Trophoblast cell (in vitro differentiated cells and primary cell): Measurements from ENCODE around the gene COL23A1.
"Not testable (repeated sequence)": the region's sequence is repeated elsewhere in the genome, so short reads cannot be mapped to it uniquely, and the experiment has no call there.

Source experiments
- DNase-seq, 2 donors: peaks; one replicate each; pipeline ENCODE4 v3.0.0-alpha.2; 2016
- H2AFZ ChIP-seq: 2 replicates; pipeline ENCODE4 v1.6.1; 2013; ENCODE audit warnings: low read length, moderate library complexity, mild to moderate bottlenecking; ENCODE audit not compliant: insufficient read depth, poor library complexity
- H2AK5ac ChIP-seq: 2 replicates; pipeline ENCODE4 v1.6.1; 2013; ENCODE audit warnings: mild to moderate bottlenecking, low read length
- H2BK120ac ChIP-seq: 2 replicates; pipeline ENCODE4 v1.6.1; 2013; ENCODE audit warnings: low read length, mild to moderate bottlenecking, moderate library complexity; ENCODE audit not compliant: insufficient read depth, poor library complexity
- H2BK12ac ChIP-seq: 2 replicates; pipeline ENCODE4 v1.6.1; 2013; ENCODE audit warnings: mild to moderate bottlenecking, low read length, moderate library complexity
- H2BK5ac ChIP-seq: 2 replicates; pipeline ENCODE4 v1.6.1; 2013; ENCODE audit warnings: low read length, low read depth, moderate library complexity, mild to moderate bottlenecking; ENCODE audit not compliant: poor library complexity
- H3K14ac ChIP-seq: 2 replicates; pipeline ENCODE4 v1.6.1; 2013; ENCODE audit warnings: mild to moderate bottlenecking, low read length
- H3K18ac ChIP-seq: 2 replicates; pipeline ENCODE4 v1.6.1; 2013; ENCODE audit warnings: mild to moderate bottlenecking, low read length
- H3K23ac ChIP-seq: 2 replicates; pipeline ENCODE4 v1.6.1; 2013; ENCODE audit warnings: low read length
- H3K27ac ChIP-seq: 2 replicates; pipeline ENCODE4 v1.5.1; 2013; ENCODE audit warnings: low read depth, mild to moderate bottlenecking, inconsistent platforms, low read length, moderate library complexity
- H3K27me3 ChIP-seq: 2 replicates; pipeline ENCODE4 v1.6.1; 2013; ENCODE audit warnings: inconsistent platforms, mild to moderate bottlenecking, low read length, moderate library complexity; ENCODE audit not compliant: insufficient read depth
- H3K36me3 ChIP-seq, 2 experiments: 1 replicate in 1 of 2; 2 replicates in 1 of 2; pipeline ENCODE4 v1.6.1; 2013; ENCODE audit warnings: low read length in 2 of 2, mild to moderate bottlenecking in 2 of 2, moderate library complexity in 1 of 2; ENCODE audit not compliant: insufficient read depth in 2 of 2, control insufficient read depth in 1 of 2
- H3K4ac ChIP-seq: 2 replicates; pipeline ENCODE4 v1.6.1; 2013; ENCODE audit warnings: low read depth, mild to moderate bottlenecking, low read length, moderate library complexity
- H3K4me1 ChIP-seq, 2 experiments: 1 replicate in 1 of 2; 2 replicates in 1 of 2; pipeline ENCODE4 v1.6.1; 2013; ENCODE audit warnings: low read length in 2 of 2, mild to moderate bottlenecking in 2 of 2, moderate library complexity in 1 of 2; ENCODE audit not compliant: insufficient read depth in 2 of 2, control insufficient read depth in 1 of 2
- H3K4me2 ChIP-seq: 2 replicates; pipeline ENCODE4 v1.6.1; 2013; ENCODE audit warnings: inconsistent platforms, mild to moderate bottlenecking, low read length, moderate library complexity
- H3K4me3 ChIP-seq: 2 replicates; pipeline ENCODE4 v1.5.1; 2013; ENCODE audit warnings: mild to moderate bottlenecking, low read depth, low read length, inconsistent platforms
- H3K79me1 ChIP-seq: one replicate; pipeline ENCODE4 v1.6.1; 2013; ENCODE audit warnings: low read length
- H3K79me2 ChIP-seq: 2 replicates; pipeline ENCODE4 v1.6.1; 2013; ENCODE audit warnings: low read length, mild to moderate bottlenecking; ENCODE audit not compliant: control insufficient read depth, insufficient read depth, poor library complexity
- H3K9ac ChIP-seq: 2 replicates; pipeline ENCODE4 v1.6.1; 2013; ENCODE audit warnings: mild to moderate bottlenecking, low read length
- H3K9me3 ChIP-seq: 2 replicates; pipeline ENCODE4 v1.6.1; 2013; ENCODE audit warnings: low read depth, mild to moderate bottlenecking, control low read depth, inconsistent platforms, low read length; ENCODE audit not compliant: insufficient read depth
- H4K12ac ChIP-seq: 2 replicates; pipeline ENCODE4 v1.6.1; 2013; ENCODE audit warnings: low read depth, mild to moderate bottlenecking, low read length, moderate library complexity
- H4K8ac ChIP-seq: 2 replicates; pipeline ENCODE4 v1.6.1; 2013; ENCODE audit warnings: low read depth, mild to moderate bottlenecking, low read length, moderate library complexity
- H4K91ac ChIP-seq: one replicate; pipeline ENCODE4 v1.6.1; 2013; ENCODE audit warnings: low read depth, mild to moderate bottlenecking, low read length, moderate library complexity
- WGBS: extraction: QIAGEN DNeasy Blood & Tissue Kit; methylation state at CpG from one replicate; pipeline ENCODE4 v1.1.7; 2013; ENCODE audit warnings: missing lambda C conversion rate; ENCODE audit not compliant: insufficient read length, insufficient coverage; ENCODE audit errors: extremely low coverage; 5-methylcytosine and 5-hydroxymethylcytosine counted together

The COL23A1 gene

DNA sequence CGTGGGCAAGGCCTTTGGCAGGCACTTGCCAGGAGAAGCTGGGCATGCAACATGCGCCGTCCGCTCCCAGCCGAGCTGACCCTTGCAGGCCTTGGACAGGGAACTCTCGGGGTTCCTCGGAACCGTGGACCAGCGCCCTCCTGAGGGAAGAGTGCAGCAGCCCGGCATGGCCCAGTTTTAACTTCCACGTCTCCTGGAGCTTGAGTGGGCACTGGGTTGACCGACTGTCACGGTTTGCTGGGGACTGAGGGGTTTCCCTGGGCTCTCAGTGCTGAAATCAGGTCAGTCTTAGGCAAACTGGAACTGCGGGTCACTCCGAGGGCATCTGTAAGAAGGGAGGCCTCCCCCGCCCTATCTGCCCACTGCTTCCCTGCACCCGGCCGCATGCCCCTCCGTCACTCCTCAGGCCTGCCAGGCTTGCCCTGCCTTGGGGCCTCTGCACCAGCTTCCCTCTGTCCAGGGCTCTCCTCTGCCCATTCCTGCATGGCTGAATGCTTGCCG, 270.6 kb downstream of the COL23A1 start:
- H3K79me2 ChIP-seq: no peaks in the 10 kb centered on the region
- no CpG with 5 or more reads among the region's 20 CpGs for WGBS
- no peak overlapping the region for H3K9ac ChIP-seq
- H2BK5ac ChIP-seq: no peak overlapping the region
- no peaks in the 10 kb centered on the region for H3K4me1 ChIP-seq
- H2BK12ac ChIP-seq: no peak overlapping the region
- H3K79me1 ChIP-seq: no peaks in the 10 kb centered on the region
- no peak overlapping the region for H3K27ac ChIP-seq
- no peak for DNase-seq
- H4K8ac ChIP-seq: no peak overlapping the region
- no peak overlapping the region for H3K23ac ChIP-seq
- H2AK5ac ChIP-seq: no peak overlapping the region
- H3K14ac ChIP-seq: no peak overlapping the region
- no peak overlapping the region for H3K4ac ChIP-seq
- no peaks in the 10 kb centered on the region for H3K27me3 ChIP-seq
- no peak overlapping the region for H3K4me3 ChIP-seq
- peaks cover 2% of the 10 kb centered on the region for H3K9me3 ChIP-seq
- no peak overlapping the region for H3K18ac ChIP-seq
- H4K91ac ChIP-seq: no peak overlapping the region
- H3K36me3 ChIP-seq: no peaks in the 10 kb centered on the region
- no peak overlapping the region for H4K12ac ChIP-seq
- H3K4me2 ChIP-seq: no peak overlapping the region
- no peak overlapping the region for H2BK120ac ChIP-seq
- no peak overlapping the region for H2AFZ ChIP-seq

DNA sequence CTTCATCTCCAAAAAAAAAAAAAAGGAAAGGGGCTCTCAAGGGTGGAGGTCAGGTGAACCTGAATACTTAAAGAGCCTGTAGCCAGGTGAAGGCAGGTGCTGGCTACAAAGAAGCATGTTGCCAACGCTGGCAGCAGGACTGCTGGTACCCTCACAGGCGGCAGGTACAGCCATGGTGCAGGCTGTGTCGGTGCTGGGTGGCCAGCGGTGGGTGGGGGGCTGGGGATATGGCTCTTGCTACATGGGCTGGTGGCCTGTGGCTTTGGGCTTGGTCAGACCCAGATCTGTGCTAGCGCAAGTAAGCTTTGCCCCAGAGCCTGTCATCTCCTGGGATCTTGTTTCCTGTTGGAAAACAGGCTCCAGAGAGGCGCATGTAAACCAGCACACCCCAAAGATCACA, 271.3 kb downstream of the COL23A1 start:
- no peak for DNase-seq

DNA sequence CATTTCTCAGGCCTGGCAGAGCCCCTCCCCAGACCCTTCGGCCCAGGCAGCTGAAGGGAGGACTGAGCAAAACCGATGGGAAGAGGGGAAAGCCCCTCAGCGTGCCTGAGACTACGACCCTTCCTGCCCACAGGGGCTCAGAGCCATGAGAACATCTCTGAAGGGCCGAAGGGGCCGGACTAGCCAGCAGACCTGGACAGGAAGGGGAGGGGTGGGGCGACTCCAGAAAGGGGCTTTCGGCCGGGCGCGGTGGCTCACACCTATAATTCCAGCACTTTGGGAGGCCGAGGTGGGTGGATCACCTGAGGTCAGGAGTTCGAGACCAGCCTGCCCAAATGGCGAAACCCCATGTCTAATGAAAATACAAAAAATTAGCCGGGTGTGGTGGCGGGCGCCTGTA, 271.8 kb downstream of the COL23A1 start:
- Histone ChIP-seq H3K23ac (no peak overlapping the region), H3K79me2 (no peaks in the 10 kb centered on the region), H4K12ac (no peak overlapping the region), H3K27ac (no peak overlapping the region), H3K9ac (no peak overlapping the region), H2AK5ac (no peak overlapping the region), H3K4me3 (no peak overlapping the region), H3K18ac (no peak overlapping the region), H2BK12ac (no peak overlapping the region), H2BK120ac (no peak overlapping the region), H3K4me2 (no peak overlapping the region), H3K36me3 (no peaks in the 10 kb centered on the region), H2BK5ac (no peak overlapping the region), H3K9me3 (peaks cover 2% of the 10 kb centered on the region), H2AFZ (no peak overlapping the region), H4K8ac (no peak overlapping the region), H4K91ac (no peak overlapping the region), H3K14ac (no peak overlapping the region), H3K79me1 (no peaks in the 10 kb centered on the region), H3K27me3 (no peaks in the 10 kb centered on the region), H3K4ac (no peak overlapping the region), H3K4me1 (no peaks in the 10 kb centered on the region)
- no CpG with 5 or more reads among the region's 17 CpGs for whole genome bisulfite sequencing
- no peak for DNase-seq

More for the DNA sequence above, 271.3 kb downstream of the COL23A1 start:
- Histone ChIP-seq H2BK5ac (no peak overlapping the region), H3K14ac (no peak overlapping the region), H2AK5ac (no peak overlapping the region), H2AFZ (no peak overlapping the region), H3K27ac (no peak overlapping the region), H3K36me3 (no peaks in the 10 kb centered on the region), H3K18ac (no peak overlapping the region), H3K4me1 (no peaks in the 10 kb centered on the region), H3K27me3 (no peaks in the 10 kb centered on the region), H4K12ac (no peak overlapping the region), H3K4me3 (no peak overlapping the region), H3K9me3 (peaks cover 2% of the 10 kb centered on the region), H2BK120ac (no peak overlapping the region), H3K9ac (no peak overlapping the region), H3K79me2 (no peaks in the 10 kb centered on the region), H4K91ac (no peak overlapping the region), H4K8ac (no peak overlapping the region), H3K23ac (no peak overlapping the region), H3K4me2 (no peak overlapping the region), H3K79me1 (no peaks in the 10 kb centered on the region), H2BK12ac (no peak overlapping the region), H3K4ac (no peak overlapping the region)
- WGBS: no CpG with 5 or more reads among the region's 6 CpGs

DNA sequence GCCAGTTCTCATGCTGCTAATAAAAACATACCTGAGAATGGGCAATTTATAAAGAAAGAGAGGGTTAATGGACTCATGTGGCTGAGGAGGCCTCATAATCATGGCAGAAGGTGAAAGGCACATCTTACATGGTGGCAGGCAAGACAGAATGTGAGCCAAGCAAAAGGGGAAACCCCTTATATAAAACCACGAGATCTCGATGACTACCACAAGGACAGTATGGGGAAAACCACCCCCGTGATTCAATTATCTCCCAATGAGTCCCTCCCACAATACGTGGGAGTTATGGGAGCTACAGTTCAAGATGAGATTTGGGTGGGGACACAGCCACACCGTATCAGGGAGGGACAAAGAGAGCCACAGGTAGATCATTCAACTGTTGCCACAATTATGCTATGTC, 272.5 kb downstream of the COL23A1 start:
- not testable (repeated sequence) for H3K4me3 ChIP-seq, DNase-seq
- no CpG with 5 or more reads among the region's 5 CpGs for WGBS

More for the DNA sequence above, 272.5 kb downstream of the COL23A1 start:
- H2AFZ ChIP-seq, H3K27me3 ChIP-seq, H4K12ac ChIP-seq, H3K9ac ChIP-seq, H4K8ac ChIP-seq, H3K14ac ChIP-seq, H3K4me2 ChIP-seq, H3K79me2 ChIP-seq, H3K23ac ChIP-seq, H4K91ac ChIP-seq, H3K79me1 ChIP-seq, H3K4ac ChIP-seq, H3K4me1 ChIP-seq, H2BK5ac ChIP-seq, H3K9me3 ChIP-seq, H2BK12ac ChIP-seq, H3K27ac ChIP-seq, H3K36me3 ChIP-seq, H2AK5ac ChIP-seq, H2BK120ac ChIP-seq, H3K18ac ChIP-seq: not testable (repeated sequence)
